Neural progenitor cell (in vitro differentiated cells): Measurements from ENCODE around the gene MLKL. TPM values are rescaled to one million over a fixed set of nuclear protein-coding genes. Genes with fewer than 3 reads are reported as not detected.
"Not testable (repeated sequence)": the region's sequence is repeated elsewhere in the genome, so short reads cannot be mapped to it uniquely, and the experiment has no call there.

Experiments
- DNase-seq: peaks from one replicate; pipeline ENCODE4 v3.0.0-alpha.2; 2016; ENCODE audit warnings: low spot score
- H2AFZ ChIP-seq: fragments of 200-600 bp; sonication (generic); replicated peaks from 2 replicates; pipeline ENCODE4 v1.6.1; 2016; ENCODE audit warnings: antibody characterized with exemption
- H3F3A ChIP-seq: fragments of 200-600 bp; sonication (generic); 2 replicates; pipeline ENCODE4 v1.6.1; 2016; ENCODE audit warnings: antibody characterized with exemption, low read depth
- H3K27ac ChIP-seq: fragments of 200-600 bp; sonication (generic); 2 replicates; pipeline ENCODE4 v1.5.1; 2016; ENCODE audit warnings: mild to moderate bottlenecking
- H3K27me3 ChIP-seq: fragments of 200-600 bp; sonication (generic); 2 replicates; pipeline ENCODE4 v1.6.1; 2016; ENCODE audit warnings: mild to moderate bottlenecking, moderate library complexity
- H3K36me3 ChIP-seq: fragments of 200-600 bp; sonication (generic); 2 replicates; pipeline ENCODE4 v1.5.1; 2016
- H3K4me1 ChIP-seq: fragments of 200-600 bp; sonication (generic); 2 replicates; pipeline ENCODE4 v1.6.1; 2016; ENCODE audit warnings: mixed run types
- H3K4me2 ChIP-seq: fragments of 200-600 bp; sonication (generic); 2 replicates; pipeline ENCODE4 v1.6.1; 2016
- H3K4me3 ChIP-seq: fragments of 200-600 bp; sonication (generic); 2 replicates; pipeline ENCODE4 v1.5.1; 2016
- H3K79me2 ChIP-seq: fragments of 200-600 bp; sonication (generic); 2 replicates; pipeline ENCODE4 v1.6.1; 2016; ENCODE audit warnings: low read depth
- H3K9ac ChIP-seq: fragments of 200-600 bp; sonication (generic); 2 replicates; pipeline ENCODE4 v1.6.1; 2016
- H3K9me3 ChIP-seq: fragments of 200-600 bp; sonication (generic); 2 replicates; pipeline ENCODE4 v1.5.1; 2016; ENCODE audit warnings: low read depth
- H4K20me1 ChIP-seq: fragments of 200-600 bp; sonication (generic); 2 replicates; pipeline ENCODE4 v1.6.1; 2016; ENCODE audit warnings: low read depth
- H3K27ac Mint-ChIP-seq: 3 replicates; pipeline ENCODE4 v1.8.0; 2021; ENCODE audit warnings: mixed read lengths
- H3K27me3 Mint-ChIP-seq: 2 replicates; pipeline ENCODE4 v1.8.0; 2022; ENCODE audit warnings: low read depth, mild to moderate bottlenecking, inconsistent platforms, moderate library complexity, mixed read lengths; ENCODE audit not compliant: insufficient read depth
- H3K36me3 Mint-ChIP-seq: 3 replicates; pipeline ENCODE4 v1.8.0; 2021; ENCODE audit warnings: mixed read lengths
- H3K4me1 Mint-ChIP-seq: 3 replicates; pipeline ENCODE4 v1.8.0; 2021; ENCODE audit warnings: mixed read lengths
- H3K4me3 Mint-ChIP-seq: 3 replicates; pipeline ENCODE4 v1.8.0; 2021; ENCODE audit warnings: mild to moderate bottlenecking, moderate library complexity, mixed read lengths
- H3K9me3 Mint-ChIP-seq: 3 replicates; pipeline ENCODE4 v1.8.0; 2020; ENCODE audit warnings: mixed read lengths
- CTCF ChIP-seq: fragments of 200-600 bp; sonication (generic); IDR thresholded peaks from 2 replicates; pipeline ENCODE4 v1.5.1; 2017; ENCODE audit warnings: antibody characterized with exemption, mild to moderate bottlenecking
- EZH2 ChIP-seq: fragments of 200-600 bp; sonication (generic); IDR thresholded peaks from 2 replicates; pipeline ENCODE4 v1.6.1; 2017; ENCODE audit warnings: antibody characterized with exemption, mild to moderate bottlenecking, moderate library complexity
- EZH2phosphoT487 ChIP-seq: fragments of 200-600 bp; sonication (generic); IDR thresholded peaks from 2 replicates; pipeline ENCODE4 v1.6.1; 2017; ENCODE audit warnings: antibody characterized with exemption
- total RNA-seq: library from RNA; depleted of rRNA; stranded (reverse); fragments of >200 nt; gene quantifications from 2 replicates; pipeline ENCODE4 v1.2.3, GENCODE V29; 2015; ENCODE audit warnings: low replicate concordance

Gene MLKL
- total RNA-seq, 1 donor from 2014 or later: 0.04 TPM

GRCh38 chr16:74659041-74659440, 41.6 kb downstream of the MLKL start:
- peaks cover 15% of the 10 kb centered on the region for H3K36me3 ChIP-seq
- H3K36me3 Mint-ChIP-seq: peaks cover 43% of the 10 kb centered on the region

GRCh38 chr16:74657870-74658642, 42.6 kb downstream of the MLKL start:
- Mint-ChIP-seq H3K27me3 (peaks cover 4% of the 10 kb centered on the region), H3K9me3 (no peaks in the 10 kb centered on the region), H3K4me1 (peaks cover 5% of the 10 kb centered on the region), H3K27ac (no peak overlapping the region), H3K4me3 (no peak overlapping the region), H3K36me3 (peaks cover 38% of the 10 kb centered on the region)
- Histone ChIP-seq H3K9me3 (no peaks in the 10 kb centered on the region), H3K4me1 (peaks cover 9% of the 10 kb centered on the region), H3K27ac (no peak overlapping the region), H2AFZ (no peak overlapping the region), H3K4me3 (no peak overlapping the region), H3K9ac (no peak overlapping the region), H3K27me3 (no peaks in the 10 kb centered on the region), H3K36me3 (peaks cover 9% of the 10 kb centered on the region), H3K79me2 (peaks cover 99% of the 10 kb centered on the region), H3K4me2 (no peak overlapping the region), H4K20me1 (peaks cover 88% of the 10 kb centered on the region), H3F3A (peaks cover 15% of the 10 kb centered on the region)
- DNase-seq: no peak
- TF ChIP-seq CTCF (no peak), EZH2phosphoT487 (no peak), EZH2 (no peak)

More at GRCh38 chr16:74659041-74659440, 41.6 kb downstream of the MLKL start:
- H3K4me3 ChIP-seq: no peak overlapping the region
- TF ChIP-seq EZH2 (no peak), CTCF (no peak), EZH2phosphoT487 (no peak)
- Mint-ChIP-seq H3K4me1 (peaks cover 5% of the 10 kb centered on the region), H3K9me3 (no peaks in the 10 kb centered on the region), H3K4me3 (no peak overlapping the region), H3K27me3 (peaks cover 4% of the 10 kb centered on the region), H3K27ac (no peak overlapping the region)
- no peak overlapping the region for H3K4me2 ChIP-seq
- no peak for DNase-seq
- peaks cover 99% of the 10 kb centered on the region for H3K79me2 ChIP-seq
- H4K20me1 ChIP-seq: peaks cover 86% of the 10 kb centered on the region
- H3K27ac ChIP-seq: no peak overlapping the region
- H3K4me1 ChIP-seq: peaks cover 9% of the 10 kb centered on the region
- H3K9ac ChIP-seq: no peak overlapping the region
- H3K27me3 ChIP-seq: no peaks in the 10 kb centered on the region
- H3F3A ChIP-seq: peaks cover 15% of the 10 kb centered on the region
- H3K9me3 ChIP-seq: no peaks in the 10 kb centered on the region
- H2AFZ ChIP-seq: no peak overlapping the region

- Histone ChIP-seq H3K36me3 (peaks cover 19% of the 10 kb centered on the region), H3F3A (peaks cover 16% of the 10 kb centered on the region), H4K20me1 (peaks cover 74% of the 10 kb centered on the region), H3K9me3 (no peaks in the 10 kb centered on the region), H3K9ac (peak overlapping the region; percentile 12), H3K4me1 (peaks cover 9% of the 10 kb centered on the region), H3K4me3 (no peak overlapping the region), H3K4me2 (peak overlapping the region; percentile 50), H3K27me3 (no peaks in the 10 kb centered on the region), H2AFZ (no peak overlapping the region), H3K79me2 (peaks cover 97% of the 10 kb centered on the region), H3K27ac (peak overlapping the region; percentile 65)
- Mint-ChIP-seq H3K27ac (no peak overlapping the region), H3K27me3 (peaks cover 2% of the 10 kb centered on the region), H3K36me3 (peaks cover 25% of the 10 kb centered on the region), H3K4me3 (no peak overlapping the region), H3K9me3 (no peaks in the 10 kb centered on the region), H3K4me1 (peaks cover 3% of the 10 kb centered on the region)
- peak; percentile 3 for DNase-seq
- TF ChIP-seq EZH2phosphoT487: no peak
- TF ChIP-seq EZH2: no peak
- no peak for TF ChIP-seq CTCF
These were observed 46.1 kb downstream of the MLKL start for GRCh38 chr16:74654536-74655050.

- not testable (repeated sequence) for H3K9ac ChIP-seq, H3K27ac Mint-ChIP-seq, H3K27ac ChIP-seq, DNase-seq, H2AFZ ChIP-seq, H3K4me2 ChIP-seq, H3K27me3 Mint-ChIP-seq, H3K9me3 Mint-ChIP-seq, H3K4me3 Mint-ChIP-seq, H3K4me1 Mint-ChIP-seq, H3K27me3 ChIP-seq, H3K4me1 ChIP-seq, H3K4me3 ChIP-seq, H3K9me3 ChIP-seq
- Histone ChIP-seq H4K20me1 (peaks cover 62% of the 10 kb centered on the region), H3K36me3 (peaks cover 17% of the 10 kb centered on the region), H3F3A (peaks cover 23% of the 10 kb centered on the region), H3K79me2 (peaks cover 87% of the 10 kb centered on the region)
- H3K36me3 Mint-ChIP-seq: peaks cover 13% of the 10 kb centered on the region
These were observed 47.8 kb downstream of the MLKL start for GRCh38 chr16:74652883-74653282.
